AG08395 (cell line): Measurements from ENCODE around the gene ROMO1.
"Not testable (repeated sequence)": the region's sequence is repeated elsewhere in the genome, so short reads cannot be mapped to it uniquely, and the experiment has no call there.

Experiments
- DNase-seq: peaks from one replicate; pipeline ENCODE4 v3.0.0; 2012; ENCODE audit warnings: mixed read lengths, low spot score

ROMO1 gene

DNA sequence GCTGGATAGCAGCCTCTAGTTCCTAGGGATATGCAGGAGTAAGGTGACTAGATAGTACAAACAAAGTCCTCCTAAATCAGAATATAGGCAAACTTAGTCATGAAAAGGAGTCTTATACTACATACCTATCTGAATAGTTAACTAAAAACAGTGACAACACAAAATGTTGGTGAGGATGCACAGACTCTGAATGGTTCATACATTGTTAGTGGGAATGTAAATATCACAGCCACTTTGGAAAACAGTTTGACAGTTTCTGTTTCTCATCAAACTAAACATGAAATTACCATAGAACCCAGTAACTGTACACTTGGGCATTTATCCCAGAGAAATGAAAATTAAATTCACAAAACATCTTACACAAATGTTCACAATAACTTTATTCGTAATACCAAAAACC is 17.2 kb upstream of the ROMO1 start:
- DNase-seq: no peak

DNA sequence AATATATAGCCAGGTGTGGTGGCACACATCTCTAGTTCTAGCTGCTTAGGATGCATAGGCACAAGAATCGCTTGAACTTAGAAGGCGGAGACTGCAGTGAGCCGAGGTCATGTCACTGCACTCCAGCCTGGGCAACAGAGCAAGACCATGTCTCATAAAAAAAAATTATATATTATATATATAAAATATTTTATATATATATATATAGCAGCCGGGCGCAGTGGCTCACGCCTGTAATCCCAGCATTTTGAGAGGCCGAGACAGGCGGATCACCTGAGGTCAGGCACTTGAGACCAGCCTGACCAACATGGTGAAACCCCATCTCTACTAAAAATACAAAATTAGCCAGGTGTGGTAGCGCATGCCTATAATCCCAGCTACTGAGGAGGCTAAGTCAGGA is 13.8 kb upstream of the ROMO1 start:
- DNase-seq: not testable (repeated sequence)

GRCh38 chr20:35686872-35687271 is 12.3 kb upstream of the ROMO1 start:
- not testable (repeated sequence) for DNase-seq

- DNase-seq: no peak
These were observed 8.9 kb upstream of the ROMO1 start for GRCh38 chr20:35690265-35690664.

DNA sequence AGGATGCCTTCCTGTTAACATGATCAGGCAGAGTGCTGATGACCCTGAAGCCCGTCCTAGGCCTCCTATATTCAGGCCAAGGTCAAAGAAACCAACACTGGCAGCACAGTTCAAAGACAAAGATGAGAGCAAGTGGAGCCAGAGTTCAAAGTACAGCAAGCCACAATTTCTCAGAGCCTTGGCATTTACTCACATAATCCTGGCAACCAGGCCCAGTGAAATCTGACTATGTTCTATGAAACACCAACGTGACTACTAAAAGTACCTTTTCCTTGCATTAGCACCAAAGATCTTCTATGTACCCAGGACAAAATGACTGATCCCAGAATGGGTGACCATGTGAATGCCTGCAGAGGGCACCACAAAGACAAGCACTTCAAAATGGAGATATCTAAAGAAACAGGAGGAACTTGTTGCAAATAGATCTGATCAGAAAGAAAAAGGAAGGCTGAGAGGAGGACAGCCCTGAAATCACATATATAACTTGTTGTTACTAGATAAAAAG is 3.9 kb upstream of the ROMO1 start:
- no peak for DNase-seq

GRCh38 chr20:35695978-35696377 is 3.2 kb upstream of the ROMO1 start:
- no peak for DNase-seq

GRCh38 chr20:35697696-35698297 is 1.4 kb upstream of the ROMO1 start:
- DNase-seq: peak; percentile 4

- peak; percentile 11 for DNase-seq
These were observed 693 bp upstream of the ROMO1 start for GRCh38 chr20:35698298-35699126.

- no peak for DNase-seq
These were observed 886 bp downstream of the ROMO1 start for GRCh38 chr20:35699957-35700624.

DNA sequence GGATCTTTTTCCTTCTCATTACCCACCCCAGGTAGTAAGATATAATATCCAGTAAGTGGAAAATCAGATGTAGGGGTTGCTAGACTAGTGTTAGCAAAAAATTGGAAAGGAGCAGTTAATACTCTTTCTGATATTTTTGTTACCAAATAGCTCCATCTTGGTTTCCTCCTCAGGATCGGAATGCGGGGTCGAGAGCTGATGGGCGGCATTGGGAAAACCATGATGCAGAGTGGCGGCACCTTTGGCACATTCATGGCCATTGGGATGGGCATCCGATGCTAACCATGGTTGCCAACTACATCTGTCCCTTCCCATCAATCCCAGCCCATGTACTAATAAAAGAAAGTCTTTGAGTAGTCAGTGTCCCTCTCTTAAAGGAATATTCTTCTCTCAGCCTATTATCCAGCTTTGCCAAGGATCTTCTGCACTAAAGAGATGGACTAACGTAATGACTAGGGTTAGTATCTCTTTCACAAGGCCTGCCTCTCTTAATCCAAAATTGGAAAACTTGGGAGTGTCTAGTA is 1.5 kb downstream of the ROMO1 start:
- DNase-seq: no peak

- DNase-seq: peak; percentile 70
These were observed 3.0 kb downstream of the ROMO1 start for GRCh38 chr20:35702051-35702823.

GRCh38 chr20:35702824-35703695 is 3.9 kb downstream of the ROMO1 start:
- DNase-seq: no peak

DNA sequence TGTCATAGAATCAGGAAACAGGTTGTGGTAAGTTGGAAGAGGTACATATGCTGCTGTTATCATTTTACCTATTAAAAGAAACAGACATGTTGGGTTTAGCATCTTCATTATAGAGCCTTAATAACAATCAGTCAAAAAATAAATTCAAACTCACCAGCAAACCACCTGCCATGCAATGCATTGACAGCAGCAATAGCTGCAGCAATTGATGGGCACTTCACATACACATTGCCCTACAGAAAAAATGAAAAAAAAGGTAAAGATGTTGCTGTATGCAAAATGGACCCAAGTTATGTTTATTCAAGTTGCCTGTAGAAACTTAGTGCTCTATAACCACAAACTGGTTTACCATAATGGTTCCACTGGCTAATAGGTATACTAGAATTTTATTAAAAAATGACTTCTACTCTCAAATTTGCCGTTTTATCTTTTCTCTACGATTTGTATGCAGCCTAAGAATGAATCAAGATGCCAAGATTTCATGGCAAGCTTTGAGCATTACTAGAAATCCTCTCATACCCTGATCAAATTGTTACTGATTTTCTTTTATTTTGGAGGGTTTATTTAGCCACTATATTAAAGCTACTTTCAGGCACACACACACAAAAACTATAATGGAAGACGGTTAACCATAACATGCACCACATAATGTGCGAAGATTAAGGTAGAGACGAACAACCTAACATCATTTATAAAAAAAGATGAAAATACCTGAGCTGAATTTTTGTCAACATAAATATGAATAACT is 5.5 kb downstream of the ROMO1 start:
- no peak for DNase-seq

GRCh38 chr20:35705894-35706293 is 6.7 kb downstream of the ROMO1 start:
- DNase-seq: not testable (repeated sequence)

GRCh38 chr20:35706591-35707529 is 7.7 kb downstream of the ROMO1 start:
- not testable (repeated sequence) for DNase-seq

DNA sequence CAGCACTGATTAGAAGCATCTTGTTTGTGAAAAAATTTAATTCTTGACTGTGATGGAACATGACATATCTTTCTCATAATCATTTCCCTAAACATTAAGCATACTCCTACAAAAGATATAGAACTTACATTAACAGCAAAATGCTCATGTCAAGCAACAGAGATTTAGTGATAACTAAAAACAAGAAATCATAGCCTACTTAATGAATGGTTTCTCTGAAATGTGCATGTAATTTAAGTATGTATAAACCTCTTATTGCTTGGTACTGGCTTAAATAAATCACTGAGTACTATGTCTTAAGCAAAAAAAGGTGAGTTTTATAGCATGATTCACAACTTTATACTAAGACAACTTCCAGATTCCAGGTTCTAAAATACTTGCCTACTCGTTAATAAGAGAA is 9.3 kb downstream of the ROMO1 start:
- no peak for DNase-seq

DNA sequence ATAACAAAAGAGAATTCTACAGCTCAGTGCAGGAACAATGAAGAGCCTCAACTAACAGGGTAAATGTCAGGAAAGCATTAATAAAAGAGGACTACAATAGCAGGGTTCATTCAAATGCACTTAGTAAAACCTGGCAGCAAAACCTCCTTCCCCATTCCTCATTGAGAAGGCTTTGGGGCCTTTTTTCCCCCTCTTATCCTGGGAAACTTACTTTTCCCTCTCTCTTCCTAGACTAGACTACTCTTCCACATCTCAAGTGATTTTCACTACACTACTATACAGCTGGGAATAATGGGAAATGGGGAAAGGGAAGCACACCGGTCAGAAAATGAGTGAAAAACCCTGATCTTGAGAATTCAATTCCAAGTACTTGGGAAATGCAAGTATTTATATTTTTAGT is 10.1 kb downstream of the ROMO1 start:
- DNase-seq: no peak

GRCh38 chr20:35710039-35710438 is 10.8 kb downstream of the ROMO1 start:
- no peak for DNase-seq
